Activated B cell treated with CpG ODN at 0.5 μM for 24 hours (primary cell): ENCODE measurements around the gene GJA8. TPM values are rescaled to one million over a fixed set of nuclear protein-coding genes. Genes with fewer than 3 reads are reported as not detected.
"Not testable (repeated sequence)": the region's sequence is repeated elsewhere in the genome, so short reads cannot be mapped to it uniquely, and the experiment has no call there.

Experiments used
- ATAC-seq: fragments of 200-7000 bp; cut with Tn5 transposase; one replicate; pipeline ENCODE4 v1.10.0; 2021; ENCODE audit warnings: low read depth, mild to moderate bottlenecking, moderate library complexity
- CTCF ChIA-PET: fragments of 350-600 bp; sonication (Branson Sonifier 250); formaldehyde crosslinking; loops from one replicate; lab custom pipeline; 2021; ENCODE audit warnings: antibody characterized with exemption; lab: Charles Lee
- POLR2A ChIA-PET: fragments of 350-600 bp; sonication (Branson Sonifier 250); formaldehyde crosslinking; loops from one replicate; lab custom pipeline; 2021; ENCODE audit warnings: antibody characterized with exemption; lab: Charles Lee
- DNase-seq: peaks from one replicate; pipeline ENCODE4 v3.0.0; 2022
- H3K27ac Mint-ChIP-seq: one replicate; pipeline ENCODE4 v1.8.0; 2020; ENCODE audit warnings: mixed read lengths
- H3K27me3 Mint-ChIP-seq: one replicate; pipeline ENCODE4 v1.8.0; 2021; ENCODE audit warnings: mixed read lengths
- H3K36me3 Mint-ChIP-seq: one replicate; pipeline ENCODE4 v1.8.0; 2021; ENCODE audit warnings: low read depth, mixed read lengths
- H3K4me1 Mint-ChIP-seq: one replicate; pipeline ENCODE4 v1.8.0; 2021; ENCODE audit warnings: mixed read lengths
- H3K4me3 Mint-ChIP-seq: one replicate; pipeline ENCODE4 v1.8.0; 2020; ENCODE audit warnings: mild to moderate bottlenecking, mixed read lengths
- H3K9me3 Mint-ChIP-seq: one replicate; pipeline ENCODE4 v1.8.0; 2020; ENCODE audit warnings: mixed read lengths
- CTCF ChIP-seq: fragments of 200-600 bp; IDR thresholded peaks from one replicate; pipeline ENCODE4 v1.8.0; 2022; ENCODE audit warnings: antibody characterized with exemption, mild to moderate bottlenecking
- intact Hi-C: fragments of 100-400 bp; cut with micrococcal nuclease; formaldehyde crosslinking; loops from one replicate; pipeline ENCODE4 v1.15.1; 2024
- total RNA-seq: library from RNA; stranded (reverse); gene quantifications from 2 replicates; pipeline ENCODE4 v1.2.3, GENCODE V29; 2022

Gene GJA8
- not detected in 2 replicates for total RNA-seq

GRCh38 chr1:147902253-147902845 lies at the start of gene GJA8:
Gene GJA8 (plus strand): TSS chr1:147902795. CDS start chr1:147907956, 5,161 bp downstream.
- H3K4me3 Mint-ChIP-seq: no peak within 1 kb of the TSS
- ChIA-PET POLR2A (no interaction called here), CTCF (interaction anchor here (2.2 kb wide), 1 partner anchor 10 kb away, joined by 11 read pairs; no protein-coding TSS in a partner anchor)
- H3K36me3 Mint-ChIP-seq: no peaks in the 10 kb centered on the region
- peaks cover 11% of the 10 kb centered on the region for H3K27me3 Mint-ChIP-seq
- ATAC-seq (no peak), DNase-seq (no peak)
- H3K9me3 Mint-ChIP-seq: no peaks in the 10 kb centered on the region
- no peak within 1 kb of the TSS for H3K27ac Mint-ChIP-seq
- TF ChIP-seq CTCF: no peak
- H3K4me1 Mint-ChIP-seq: no peaks in the 10 kb centered on the region
- intact Hi-C loops: no loop called here

- intact Hi-C loops: no loop called here
- Mint-ChIP-seq H3K4me1 (no peaks in the 10 kb centered on the region), H3K9me3 (no peaks in the 10 kb centered on the region), H3K27ac (no peak overlapping the region), H3K36me3 (no peaks in the 10 kb centered on the region), H3K27me3 (peaks cover 31% of the 10 kb centered on the region), H3K4me3 (no peak overlapping the region)
- no peak for DNase-seq
- no peak for ATAC-seq
- ChIA-PET POLR2A (no interaction called here), CTCF (no interaction called here)
- TF ChIP-seq CTCF: no peak
Observed at GRCh38 chr1:147853391-147853790, 49.2 kb upstream of the GJA8 start.

DNA sequence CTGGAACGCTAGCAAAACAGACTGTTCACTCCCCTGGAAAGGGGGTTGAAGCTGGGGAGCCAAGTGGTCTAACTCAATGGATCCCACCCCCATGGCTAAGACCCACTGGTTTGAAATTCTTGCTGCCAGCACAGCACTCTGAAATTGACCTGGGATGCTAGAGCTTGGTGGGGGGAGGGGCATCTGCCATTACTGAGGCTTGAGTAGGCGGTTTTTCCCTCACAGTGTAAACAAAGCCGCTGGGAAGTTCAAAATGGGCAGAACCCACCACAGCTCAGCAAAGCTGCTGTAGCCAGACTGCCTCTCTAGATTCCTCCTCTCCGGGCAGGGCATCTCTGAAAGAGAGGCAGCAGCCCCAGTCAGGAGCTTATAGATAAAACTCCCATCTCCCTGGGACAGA lies 47.6 kb upstream of the GJA8 start:
- ATAC-seq, DNase-seq, H3K4me3 Mint-ChIP-seq, H3K27ac Mint-ChIP-seq, POLR2A ChIA-PET, CTCF ChIA-PET, H3K9me3 Mint-ChIP-seq, H3K4me1 Mint-ChIP-seq, intact Hi-C loops, H3K36me3 Mint-ChIP-seq: not testable (repeated sequence)
- H3K27me3 Mint-ChIP-seq: peaks cover 28% of the 10 kb centered on the region

- H3K4me3 Mint-ChIP-seq, intact Hi-C loops, POLR2A ChIA-PET, H3K36me3 Mint-ChIP-seq, CTCF ChIA-PET, H3K4me1 Mint-ChIP-seq, DNase-seq, ATAC-seq, H3K27ac Mint-ChIP-seq, H3K9me3 Mint-ChIP-seq: not testable (repeated sequence)
- H3K27me3 Mint-ChIP-seq: peaks cover 33% of the 10 kb centered on the region
Observed at GRCh38 chr1:147855996-147856395, 46.6 kb upstream of the GJA8 start.

GRCh38 chr1:147867204-147867603 lies 35.4 kb upstream of the GJA8 start:
- POLR2A ChIA-PET, CTCF ChIA-PET, intact Hi-C loops, ATAC-seq, H3K4me3 Mint-ChIP-seq, H3K9me3 Mint-ChIP-seq, H3K27ac Mint-ChIP-seq, H3K36me3 Mint-ChIP-seq, DNase-seq, H3K4me1 Mint-ChIP-seq: not testable (repeated sequence)
- peaks cover 35% of the 10 kb centered on the region for H3K27me3 Mint-ChIP-seq

- Mint-ChIP-seq H3K4me3 (no peak overlapping the region), H3K9me3 (peaks cover 4% of the 10 kb centered on the region), H3K36me3 (no peaks in the 10 kb centered on the region), H3K27ac (no peak overlapping the region), H3K4me1 (no peaks in the 10 kb centered on the region), H3K27me3 (peaks cover 20% of the 10 kb centered on the region)
- TF ChIP-seq CTCF: no peak
- intact Hi-C loops: no loop called here
- ATAC-seq (no peak), DNase-seq (no peak)
- CTCF ChIA-PET: interaction anchor here (1.1 kb wide), 1 partner anchor 15 kb away, joined by 3 read pairs; no protein-coding TSS in a partner anchor
- POLR2A ChIA-PET: no interaction called here
Observed at GRCh38 chr1:147878022-147878421, 24.6 kb upstream of the GJA8 start.
